Tibial nerve (tissue), 3 donors: Measurements from ENCODE around the gene FIGNL1.

Source experiments
- POLR2A ChIP-seq, 2 donors: fragments of 450-650 bp; IDR thresholded peaks; one replicate each; pipeline ENCODE4 v1.6.1; 2017; ENCODE audit warnings: antibody characterized with exemption in 2 of 2, mild to moderate bottlenecking in 2 of 2, moderate library complexity in 2 of 2
- TF ChIP-seq, protein P1 (sequence below), 5 experiments: fragments of 200-600 bp in 3 of 5; fragments of 450-650 bp in 2 of 5; sonication (generic) in 3 of 5; IDR thresholded peaks; one replicate each; pipeline ENCODE4 v1.5.1; 2016 to 2019; ENCODE audit warnings: antibody characterized with exemption in 5 of 5, mild to moderate bottlenecking in 3 of 5, moderate library complexity in 2 of 5

DNA sequence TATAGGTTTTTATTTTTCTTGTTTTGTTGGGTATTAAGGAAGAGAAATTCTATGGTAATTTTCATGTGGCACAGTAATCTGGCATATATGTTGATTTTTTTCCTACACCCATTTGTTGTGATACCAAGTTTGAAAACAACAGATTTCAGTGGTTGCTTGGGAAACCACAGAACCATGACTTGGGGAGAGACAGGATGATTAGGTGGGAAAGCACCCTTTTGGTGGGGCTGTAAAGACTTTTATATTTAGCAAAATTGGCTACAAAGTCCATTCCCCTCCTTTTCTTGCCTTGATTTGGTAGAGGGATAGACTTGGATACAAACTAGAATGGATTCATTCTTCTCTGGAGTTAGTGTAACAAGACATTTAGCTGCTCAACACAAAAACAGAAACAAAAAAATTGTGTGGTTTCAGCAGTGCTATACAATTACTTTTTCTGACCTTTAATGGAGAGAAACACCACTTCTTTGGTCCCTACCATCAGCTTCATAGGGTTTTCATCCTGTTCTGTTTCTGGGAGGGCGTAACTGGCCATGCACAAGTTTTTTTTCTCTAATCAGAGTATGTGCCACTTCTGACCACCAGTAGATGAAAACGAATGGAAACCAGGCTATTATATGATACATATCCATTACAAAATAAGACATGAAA, 52.7 kb downstream of the FIGNL1 start:
- TF ChIP-seq, protein P1, sequence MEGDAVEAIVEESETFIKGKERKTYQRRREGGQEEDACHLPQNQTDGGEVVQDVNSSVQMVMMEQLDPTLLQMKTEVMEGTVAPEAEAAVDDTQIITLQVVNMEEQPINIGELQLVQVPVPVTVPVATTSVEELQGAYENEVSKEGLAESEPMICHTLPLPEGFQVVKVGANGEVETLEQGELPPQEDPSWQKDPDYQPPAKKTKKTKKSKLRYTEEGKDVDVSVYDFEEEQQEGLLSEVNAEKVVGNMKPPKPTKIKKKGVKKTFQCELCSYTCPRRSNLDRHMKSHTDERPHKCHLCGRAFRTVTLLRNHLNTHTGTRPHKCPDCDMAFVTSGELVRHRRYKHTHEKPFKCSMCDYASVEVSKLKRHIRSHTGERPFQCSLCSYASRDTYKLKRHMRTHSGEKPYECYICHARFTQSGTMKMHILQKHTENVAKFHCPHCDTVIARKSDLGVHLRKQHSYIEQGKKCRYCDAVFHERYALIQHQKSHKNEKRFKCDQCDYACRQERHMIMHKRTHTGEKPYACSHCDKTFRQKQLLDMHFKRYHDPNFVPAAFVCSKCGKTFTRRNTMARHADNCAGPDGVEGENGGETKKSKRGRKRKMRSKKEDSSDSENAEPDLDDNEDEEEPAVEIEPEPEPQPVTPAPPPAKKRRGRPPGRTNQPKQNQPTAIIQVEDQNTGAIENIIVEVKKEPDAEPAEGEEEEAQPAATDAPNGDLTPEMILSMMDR (IDR thresholded peaks at IDR 0.05) = no peak
- no peak for TF ChIP-seq POLR2A (IDR thresholded peaks at IDR 0.05)
